OCI-LY1 (cell line): ENCODE measurements around the gene SRL.

ENCODE experiments used
- CTCF ChIP-seq: fragments of 200-600 bp; sonication (generic), shearing (Covaris generic); IDR thresholded peaks from 2 replicates; pipeline ENCODE4 v1.5.1; 2017; ENCODE audit warnings: mild to moderate bottlenecking, antibody characterized with exemption, low read length, moderate library complexity, mixed read lengths
- EZH2 ChIP-seq: fragments of 200-600 bp; sonication (generic), shearing (Covaris generic); IDR thresholded peaks from 2 replicates; pipeline ENCODE4 v1.8.0; 2017; ENCODE audit warnings: borderline replicate concordance, mixed run types, mild to moderate bottlenecking, antibody characterized with exemption, low read length, moderate library complexity, mixed read lengths

GRCh38 chr16:4232541-4233386 lies 9.1 kb downstream of the SRL start:
- no peak; the same call in 1 of the 2 replicates for TF ChIP-seq CTCF
- no peak for TF ChIP-seq EZH2
